MCF 10A (cell line): ENCODE data around the gene DCUN1D4. TPM values are rescaled to one million over a fixed set of nuclear protein-coding genes. Genes with fewer than 3 reads are reported as not detected.
"Not testable (repeated sequence)": the region's sequence is repeated elsewhere in the genome, so short reads cannot be mapped to it uniquely, and the experiment has no call there.

Experiments
- BruUV-seq: library from RNA; stranded (reverse); fragments of 400-500 nt; replicated peaks from 2 replicates; lab custom pipeline; 2021; lab: Mats Ljungman, UMichigan
- CTCF ChIA-PET: fragments of 300-600 bp; sonication (Branson Sonifier 250); formaldehyde crosslinking; extraction: SDS; loops from one replicate; lab custom pipeline; 2021; ENCODE audit warnings: antibody characterized with exemption, inconsistent platforms; lab: Yijun Ruan, JAX
- POLR2A ChIA-PET: fragments of 300-600, 350-650 bp; sonication (Branson Sonifier 250); formaldehyde crosslinking; extraction: SDS; loops from one replicate; lab custom pipeline; 2020; ENCODE audit warnings: antibody characterized with exemption, inconsistent platforms; lab: Yijun Ruan, JAX
- DNase-seq: peaks from one replicate; pipeline ENCODE4 v3.0.0-alpha.2; 2018; ENCODE audit not compliant: unreplicated experiment
- H3K27ac Mint-ChIP-seq: one replicate; pipeline ENCODE4 v1.8.0; 2022; ENCODE audit warnings: mild to moderate bottlenecking, low read depth, mixed read lengths; ENCODE audit not compliant: unreplicated experiment
- H3K27me3 Mint-ChIP-seq: one replicate; pipeline ENCODE4 v1.8.0; 2022; ENCODE audit warnings: mixed read lengths; ENCODE audit not compliant: insufficient read depth, unreplicated experiment
- H3K36me3 Mint-ChIP-seq: one replicate; pipeline ENCODE4 v1.8.0; 2022; ENCODE audit warnings: mild to moderate bottlenecking, moderate library complexity, mixed read lengths; ENCODE audit not compliant: insufficient read depth, unreplicated experiment
- H3K4me1 Mint-ChIP-seq: one replicate; pipeline ENCODE4 v1.8.0; 2022; ENCODE audit warnings: mixed read lengths; ENCODE audit not compliant: insufficient read depth, unreplicated experiment
- H3K4me3 Mint-ChIP-seq: one replicate; pipeline ENCODE4 v1.8.0; 2022; ENCODE audit warnings: mild to moderate bottlenecking, moderate library complexity, mixed read lengths; ENCODE audit not compliant: unreplicated experiment
- H3K9me3 Mint-ChIP-seq: one replicate; pipeline ENCODE4 v1.8.0; 2022; ENCODE audit warnings: mixed read lengths; ENCODE audit not compliant: unreplicated experiment
- intact Hi-C: fragments of 100-400 bp; cut with micrococcal nuclease; formaldehyde crosslinking; loops from 2 replicates; pipeline ENCODE4 v1.14.1; 2022
- total RNA-seq: library from RNA; stranded (reverse); gene quantifications from 2 replicates; pipeline ENCODE4 v1.2.3, GENCODE V29; 2022
- TF ChIP-seq, protein P1 (sequence below): fragments of 200-600 bp; IDR thresholded peaks from one replicate; pipeline ENCODE4 v1.8.0; 2022; ENCODE audit warnings: antibody characterized with exemption, mild to moderate bottlenecking; ENCODE audit not compliant: unreplicated experiment

The DCUN1D4 gene
- total RNA-seq, 1 experiment from 2014 or later = 88.0 TPM

GRCh38 chr4:51932684-51933083 lies 89.7 kb downstream of the DCUN1D4 start:
- H3K4me3 Mint-ChIP-seq = no peak overlapping the region
- no peaks in the 10 kb centered on the region for H3K4me1 Mint-ChIP-seq
- no TSS peak for BruUV-seq

GRCh38 chr4:51940460-51940859 lies 97.5 kb downstream of the DCUN1D4 start:
- H3K27me3 Mint-ChIP-seq, CTCF ChIA-PET, H3K36me3 Mint-ChIP-seq, H3K4me3 Mint-ChIP-seq, DNase-seq, BruUV-seq, intact Hi-C loops, H3K9me3 Mint-ChIP-seq, POLR2A ChIA-PET, H3K27ac Mint-ChIP-seq: not testable (repeated sequence)
- H3K4me1 Mint-ChIP-seq = peaks cover 12% of the 10 kb centered on the region

More at GRCh38 chr4:51932684-51933083, 89.7 kb downstream of the DCUN1D4 start:
- H3K9me3 Mint-ChIP-seq = no peaks in the 10 kb centered on the region
- POLR2A ChIA-PET = no interaction called here
- intact Hi-C loops = no loop called here
- no peak for DNase-seq
- H3K36me3 Mint-ChIP-seq = no peaks in the 10 kb centered on the region
- CTCF ChIA-PET = no interaction called here
- no peaks in the 10 kb centered on the region for H3K27me3 Mint-ChIP-seq
- TF ChIP-seq, protein P1, sequence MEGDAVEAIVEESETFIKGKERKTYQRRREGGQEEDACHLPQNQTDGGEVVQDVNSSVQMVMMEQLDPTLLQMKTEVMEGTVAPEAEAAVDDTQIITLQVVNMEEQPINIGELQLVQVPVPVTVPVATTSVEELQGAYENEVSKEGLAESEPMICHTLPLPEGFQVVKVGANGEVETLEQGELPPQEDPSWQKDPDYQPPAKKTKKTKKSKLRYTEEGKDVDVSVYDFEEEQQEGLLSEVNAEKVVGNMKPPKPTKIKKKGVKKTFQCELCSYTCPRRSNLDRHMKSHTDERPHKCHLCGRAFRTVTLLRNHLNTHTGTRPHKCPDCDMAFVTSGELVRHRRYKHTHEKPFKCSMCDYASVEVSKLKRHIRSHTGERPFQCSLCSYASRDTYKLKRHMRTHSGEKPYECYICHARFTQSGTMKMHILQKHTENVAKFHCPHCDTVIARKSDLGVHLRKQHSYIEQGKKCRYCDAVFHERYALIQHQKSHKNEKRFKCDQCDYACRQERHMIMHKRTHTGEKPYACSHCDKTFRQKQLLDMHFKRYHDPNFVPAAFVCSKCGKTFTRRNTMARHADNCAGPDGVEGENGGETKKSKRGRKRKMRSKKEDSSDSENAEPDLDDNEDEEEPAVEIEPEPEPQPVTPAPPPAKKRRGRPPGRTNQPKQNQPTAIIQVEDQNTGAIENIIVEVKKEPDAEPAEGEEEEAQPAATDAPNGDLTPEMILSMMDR = no peak
- no peak overlapping the region for H3K27ac Mint-ChIP-seq

GRCh38 chr4:51942108-51942832 lies 99.3 kb downstream of the DCUN1D4 start:
- peak; percentile 43 for DNase-seq
- no TSS peak for BruUV-seq
- intact Hi-C loops = no loop called here
- ChIA-PET CTCF (interaction anchor here (0.5 to 1.4 kb wide), 2 partner anchors 56 to 61 kb away, joined by 3 read pairs; no protein-coding TSS in a partner anchor), POLR2A (interaction anchor here (1.5 kb wide), 1 partner anchor 17 kb away, joined by 11 read pairs; no protein-coding TSS in a partner anchor)
- Mint-ChIP-seq H3K9me3 (no peaks in the 10 kb centered on the region), H3K4me1 (peaks cover 12% of the 10 kb centered on the region), H3K27ac (peak overlapping the region; percentile 50), H3K4me3 (no peak overlapping the region), H3K27me3 (no peaks in the 10 kb centered on the region), H3K36me3 (peaks cover 6% of the 10 kb centered on the region)
- TF ChIP-seq, protein P1 = no peak

DNA sequence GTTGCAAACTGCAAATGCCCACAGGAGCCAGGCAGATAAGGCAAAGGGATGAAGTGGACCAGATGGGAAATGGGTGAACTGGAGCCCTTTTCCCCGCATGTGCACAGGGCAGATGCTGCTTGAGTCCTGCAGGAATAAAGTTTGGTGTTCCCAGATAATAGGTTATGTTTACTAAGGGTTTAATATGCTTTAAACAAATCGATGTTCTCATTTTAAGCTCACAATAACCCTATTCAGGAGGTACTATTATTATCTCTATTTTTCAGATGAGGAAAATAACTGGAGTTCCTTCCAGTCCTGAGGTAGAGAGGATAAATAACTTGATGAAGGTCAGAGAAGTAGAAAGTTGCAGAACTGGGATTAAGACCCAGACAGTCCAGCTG lies 99.9 kb downstream of the DCUN1D4 start:
- no peaks in the 10 kb centered on the region for H3K27me3 Mint-ChIP-seq
- CTCF ChIA-PET = interaction anchor here (0.7 to 1.4 kb wide), 4 partner anchors 13 to 108 kb away, joined by 3 to 4 read pairs (median 3); no protein-coding TSS in a partner anchor
- peaks cover 6% of the 10 kb centered on the region for H3K36me3 Mint-ChIP-seq

More for the DNA sequence above, 99.9 kb downstream of the DCUN1D4 start:
- intact Hi-C loops = no loop called here
- Mint-ChIP-seq H3K27ac (peak overlapping the region; percentile 74), H3K4me1 (peaks cover 12% of the 10 kb centered on the region), H3K4me3 (no peak overlapping the region), H3K9me3 (no peaks in the 10 kb centered on the region)
- POLR2A ChIA-PET = interaction anchor here (0.6 to 1.5 kb wide), 5 partner anchors 12 to 67 kb away, joined by 3 to 11 read pairs (median 3); no protein-coding TSS in a partner anchor
- BruUV-seq = no TSS peak
- DNase-seq = no peak
- TF ChIP-seq, protein P1 = no peak
